ENCODE results near the gene ADSS2. TPM values are rescaled to one million over a fixed set of nuclear protein-coding genes. Genes with fewer than 3 reads are reported as not detected.

ADSS2 gene
- polyA plus RNA-seq, 2 of the 4 experiments (the other 2 are of a cell fraction) = 46.1 to 74.3 TPM

GRCh38 chr1:244369256-244370057 is 82.3 kb downstream of the ADSS2 start:
- whole genome bisulfite sequencing (ENCODE audit: missing lambda C conversion rate) = 71% methylated on average over 18 of the region's 18 CpGs
- ChIA-PET POLR2A (no interaction called here), CTCF (interaction anchor here (0.6 kb wide), 1 partner anchor 70 kb away, joined by 3 read pairs; no protein-coding TSS in a partner anchor)
- TF ChIP-seq PBX3 (IDR thresholded peaks at IDR 0.05) (no peak), RARB (CRISPR knock-in tag; IDR thresholded peaks at IDR 0.05) (no peak), POLR2A (IDR thresholded peaks at IDR 0.05; ENCODE audit: low read length) (no peak), HOXA7 (CRISPR knock-in tag; IDR thresholded peaks at IDR 0.05) (no peak), ZNF302 (CRISPR knock-in tag; IDR thresholded peaks at IDR 0.05) (no peak), JUNB (IDR thresholded peaks at IDR 0.05) (no peak), KDM1A (IDR thresholded peaks at IDR 0.05; ENCODE audit: low read depth) (no peak), HES2 (IDR thresholded peaks at IDR 0.05) (no peak), JUN (IDR thresholded peaks at IDR 0.05) (no peak), RFX5 (IDR thresholded peaks at IDR 0.05) (no peak), POLR2AphosphoS2 (conservative IDR thresholded peaks at IDR 0.05; ENCODE audit: low read length) (no peak), CBX8 (IDR thresholded peaks at IDR 0.05) (no peak), FOSB (CRISPR knock-in tag; IDR thresholded peaks at IDR 0.05) (no peak), TP53 (CRISPR knock-in tag; IDR thresholded peaks at IDR 0.05) (no peak), CEBPB (IDR thresholded peaks at IDR 0.05) (no peak), KDM5A (IDR thresholded peaks at IDR 0.05) (no peak)
- TF ChIP-seq, protein P1, sequence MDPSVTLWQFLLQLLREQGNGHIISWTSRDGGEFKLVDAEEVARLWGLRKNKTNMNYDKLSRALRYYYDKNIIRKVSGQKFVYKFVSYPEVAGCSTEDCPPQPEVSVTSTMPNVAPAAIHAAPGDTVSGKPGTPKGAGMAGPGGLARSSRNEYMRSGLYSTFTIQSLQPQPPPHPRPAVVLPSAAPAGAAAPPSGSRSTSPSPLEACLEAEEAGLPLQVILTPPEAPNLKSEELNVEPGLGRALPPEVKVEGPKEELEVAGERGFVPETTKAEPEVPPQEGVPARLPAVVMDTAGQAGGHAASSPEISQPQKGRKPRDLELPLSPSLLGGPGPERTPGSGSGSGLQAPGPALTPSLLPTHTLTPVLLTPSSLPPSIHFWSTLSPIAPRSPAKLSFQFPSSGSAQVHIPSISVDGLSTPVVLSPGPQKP (IDR thresholded peaks at IDR 0.05; ENCODE audit: low read depth, low read length) = no peak
- Histone ChIP-seq H3K4me2 (no peak overlapping the region), H3K4me3 (no peak overlapping the region), H3K27ac (no peak overlapping the region), H3K9me3 (no peaks in the 10 kb centered on the region), H3K4me1 (no peaks in the 10 kb centered on the region)
- no peak for ATAC-seq
- no peak for FAIRE-seq
- DNase-seq (ENCODE audit: low read depth in 1 of 2, low spot score in 1 of 2) = no peak

GRCh38 chr1:244368279-244368678 is 83.4 kb downstream of the ADSS2 start:
- Histone ChIP-seq H3K27ac (no peak overlapping the region), H3K4me3 (no peak overlapping the region), H3K4me2 (no peak overlapping the region), H3K4me1 (no peaks in the 10 kb centered on the region), H3K9me3 (no peaks in the 10 kb centered on the region)
- ChIA-PET CTCF (no interaction called here), POLR2A (no interaction called here)
- no peak for TF ChIP-seq HEYL (CRISPR knock-in tag; IDR thresholded peaks at IDR 0.05)
- TF ChIP-seq, protein P2, sequence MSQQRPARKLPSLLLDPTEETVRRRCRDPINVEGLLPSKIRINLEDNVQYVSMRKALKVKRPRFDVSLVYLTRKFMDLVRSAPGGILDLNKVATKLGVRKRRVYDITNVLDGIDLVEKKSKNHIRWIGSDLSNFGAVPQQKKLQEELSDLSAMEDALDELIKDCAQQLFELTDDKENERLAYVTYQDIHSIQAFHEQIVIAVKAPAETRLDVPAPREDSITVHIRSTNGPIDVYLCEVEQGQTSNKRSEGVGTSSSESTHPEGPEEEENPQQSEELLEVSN (IDR thresholded peaks at IDR 0.05; ENCODE audit: borderline replicate concordance, low read depth) = no peak
- no peak for TF ChIP-seq USF2 (IDR thresholded peaks at IDR 0.05)
- TF ChIP-seq CHD2 (IDR thresholded peaks at IDR 0.05; ENCODE audit: low read length, partially characterized antibody) = no peak
- no peak for TF ChIP-seq RCOR1 (IDR thresholded peaks at IDR 0.05; ENCODE audit: low read depth, low read length)
- WGBS (ENCODE audit: missing lambda C conversion rate) = 83% methylated on average over 5 of the region's 5 CpGs
- ATAC-seq (no peak), DNase-seq (ENCODE audit: low read depth in 1 of 2, low spot score in 1 of 2) (no peak), FAIRE-seq (no peak)
